Sigmoid colon (tissue), 7 donors: ENCODE measurements around the gene GADL1. TPM values are rescaled to one million over a fixed set of nuclear protein-coding genes. Genes with fewer than 3 reads are reported as not detected.

ENCODE experiments used
- DNase-seq: peaks from one replicate; pipeline ENCODE4 v3.0.0-alpha.2; 2019
- H3K27ac ChIP-seq, 4 donors: fragments of 200-600 bp; sonication (generic); one replicate each; pipeline ENCODE4 v1.5.1; 2016 to 2019; ENCODE audit warnings: mild to moderate bottlenecking in 1 of 4
- H3K27me3 ChIP-seq, 3 donors: fragments of 200-600 bp; sonication (generic); one replicate each; pipeline ENCODE4 v1.5.1; 2019; ENCODE audit warnings: mild to moderate bottlenecking in 1 of 3
- H3K36me3 ChIP-seq, 4 donors: fragments of 200-600 bp; sonication (generic); one replicate each; pipeline ENCODE4 v1.5.1; 2016 to 2019
- H3K4me1 ChIP-seq, 4 donors: fragments of 200-600 bp; sonication (generic); one replicate each; pipeline ENCODE4 v1.5.1; 2017 to 2019
- H3K4me3 ChIP-seq, 4 donors: fragments of 200-600 bp; sonication (generic); one replicate each; pipeline ENCODE4 v1.5.1; 2017 to 2019; ENCODE audit warnings: mild to moderate bottlenecking in 2 of 4, moderate library complexity in 1 of 4
- H3K9me3 ChIP-seq, 4 donors: fragments of 200-600 bp in 3 of 4; sonication (generic) in 3 of 4; one replicate each; pipeline versions ENCODE4 v1.5.1 to v1.6.1; 2013 to 2019
- EP300 ChIP-seq, 4 donors: sonication (generic); formaldehyde crosslinking; IDR thresholded peaks; one replicate each; pipeline ENCODE4 v1.6.1; 2017; ENCODE audit warnings: antibody characterized with exemption in 4 of 4
- POLR2A ChIP-seq, 2 donors: fragments of 450-650 bp; IDR thresholded peaks; one replicate each; pipeline ENCODE4 v1.6.1; 2016; ENCODE audit warnings: antibody characterized with exemption in 2 of 2, mild to moderate bottlenecking in 2 of 2, moderate library complexity in 2 of 2
- POLR2AphosphoS5 ChIP-seq, 4 donors: sonication (generic); formaldehyde crosslinking; IDR thresholded peaks; one replicate each; pipeline ENCODE4 v1.6.1; 2017; ENCODE audit warnings: antibody characterized with exemption in 4 of 4
- WGBS, 2 donors: extraction: QIAGEN DNeasy Blood & Tissue Kit; methylation state at CpG; one replicate each; pipeline ENCODE4 v1.1.7; 2013; 5-methylcytosine and 5-hydroxymethylcytosine counted together
- intact Hi-C: fragments of 100-400 bp; cut with DNase I; formaldehyde crosslinking; loops from one replicate; pipeline ENCODE4 v1.15.1; 2023
- polyA plus RNA-seq, 3 donors: library from polyadenylated mRNA; stranded (reverse); fragments of 200-250 nt; gene quantifications; one replicate each; pipeline ENCODE4 v1.2.3, GENCODE V29; 2013
- total RNA-seq, 4 donors: library from RNA; depleted of rRNA; stranded (reverse); fragments of >200 nt; gene quantifications; one replicate each; pipeline ENCODE4 v1.1.0, GENCODE V29; 2016
- TF ChIP-seq, protein P1 (sequence below), 4 experiments: fragments of 450-650 bp in 3 of 4; fragments of 200-600 bp in 1 of 4; IDR thresholded peaks; one replicate each; pipeline ENCODE4 v1.5.1; 2016 to 2019; ENCODE audit warnings: antibody characterized with exemption in 4 of 4, mild to moderate bottlenecking in 3 of 4, moderate library complexity in 2 of 4
- donor health status: healthy with polysubstance abuse.
- donor health status: Bipolar disorder and iron deficiency.
- donor health status: healthy.

GADL1 gene
- total and polyA plus RNA-seq, 7 donors: not detected

DNA sequence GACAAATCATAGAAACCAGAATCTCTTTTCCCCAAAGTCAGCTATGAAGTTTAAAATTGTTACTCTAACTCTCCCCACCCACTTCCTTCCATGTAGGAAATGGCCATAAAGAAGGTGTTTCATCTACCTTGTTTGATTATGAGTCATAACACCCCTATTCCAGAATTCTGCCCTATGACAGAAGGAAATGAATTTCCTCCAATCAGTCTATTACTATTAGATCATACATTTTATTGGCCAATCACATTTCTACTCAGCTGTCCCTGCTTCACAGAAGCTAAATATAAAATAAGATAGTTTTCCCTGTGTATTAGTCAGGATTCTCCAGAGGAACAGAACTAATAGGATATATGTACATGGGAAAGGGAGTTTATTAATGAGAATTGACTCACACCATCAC is 186.0 kb downstream of the GADL1 start:
- no peak overlapping the region for H3K4me3 ChIP-seq
- no peaks in the 10 kb centered on the region for H3K36me3 ChIP-seq
- no peaks in the 10 kb centered on the region for H3K9me3 ChIP-seq
- no peak for DNase-seq
- H3K27ac ChIP-seq: no peak overlapping the region
- no peak for TF ChIP-seq EP300 (IDR thresholded peaks at IDR 0.05)
- TF ChIP-seq, protein P1, sequence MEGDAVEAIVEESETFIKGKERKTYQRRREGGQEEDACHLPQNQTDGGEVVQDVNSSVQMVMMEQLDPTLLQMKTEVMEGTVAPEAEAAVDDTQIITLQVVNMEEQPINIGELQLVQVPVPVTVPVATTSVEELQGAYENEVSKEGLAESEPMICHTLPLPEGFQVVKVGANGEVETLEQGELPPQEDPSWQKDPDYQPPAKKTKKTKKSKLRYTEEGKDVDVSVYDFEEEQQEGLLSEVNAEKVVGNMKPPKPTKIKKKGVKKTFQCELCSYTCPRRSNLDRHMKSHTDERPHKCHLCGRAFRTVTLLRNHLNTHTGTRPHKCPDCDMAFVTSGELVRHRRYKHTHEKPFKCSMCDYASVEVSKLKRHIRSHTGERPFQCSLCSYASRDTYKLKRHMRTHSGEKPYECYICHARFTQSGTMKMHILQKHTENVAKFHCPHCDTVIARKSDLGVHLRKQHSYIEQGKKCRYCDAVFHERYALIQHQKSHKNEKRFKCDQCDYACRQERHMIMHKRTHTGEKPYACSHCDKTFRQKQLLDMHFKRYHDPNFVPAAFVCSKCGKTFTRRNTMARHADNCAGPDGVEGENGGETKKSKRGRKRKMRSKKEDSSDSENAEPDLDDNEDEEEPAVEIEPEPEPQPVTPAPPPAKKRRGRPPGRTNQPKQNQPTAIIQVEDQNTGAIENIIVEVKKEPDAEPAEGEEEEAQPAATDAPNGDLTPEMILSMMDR (IDR thresholded peaks at IDR 0.05): no peak
- TF ChIP-seq POLR2A (IDR thresholded peaks at IDR 0.05): no peak
- no peaks in the 10 kb centered on the region for H3K27me3 ChIP-seq
- intact Hi-C loops: no loop called here
- no peaks in the 10 kb centered on the region for H3K4me1 ChIP-seq

DNA sequence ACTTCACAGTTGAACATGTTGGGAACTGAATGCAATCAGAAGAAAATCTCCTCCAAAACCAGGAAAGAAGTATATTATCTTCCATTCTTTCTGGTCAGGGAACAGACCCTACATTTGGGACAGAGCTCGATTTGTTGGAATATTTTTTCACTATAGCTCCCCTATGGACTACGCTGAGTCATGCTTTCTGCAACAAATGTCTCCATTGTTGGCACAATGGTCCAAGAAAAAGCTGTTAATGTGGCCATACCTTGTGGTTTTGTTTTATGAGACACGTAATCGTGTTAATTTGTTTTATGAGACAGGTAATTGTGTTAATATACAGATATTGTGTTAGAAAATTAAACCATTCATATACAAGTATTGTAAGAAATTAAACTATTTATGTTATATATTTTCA is 186.6 kb downstream of the GADL1 start:
- no peaks in the 10 kb centered on the region for H3K27me3 ChIP-seq
- WGBS, 2 donors: 89 to 93% methylated on average over 4 of the region's 4 CpGs
- no peaks in the 10 kb centered on the region for H3K9me3 ChIP-seq
- H3K36me3 ChIP-seq: no peaks in the 10 kb centered on the region
- no peak for TF ChIP-seq EP300 (IDR thresholded peaks at IDR 0.05)
- TF ChIP-seq, protein P1 (IDR thresholded peaks at IDR 0.05): no peak
- TF ChIP-seq POLR2AphosphoS5 (IDR thresholded peaks at IDR 0.05): no peak
- no peak for TF ChIP-seq POLR2A (IDR thresholded peaks at IDR 0.05)
- intact Hi-C loops: no loop called here
- no peak for DNase-seq
- no peak overlapping the region for H3K4me3 ChIP-seq
- no peaks in the 10 kb centered on the region for H3K4me1 ChIP-seq
- no peak overlapping the region for H3K27ac ChIP-seq

GRCh38 chr3:30704931-30705890 is 189.2 kb downstream of the GADL1 start:
- Histone ChIP-seq H3K4me3 (no peak overlapping the region), H3K36me3 (no peaks in the 10 kb centered on the region), H3K27me3 (no peaks in the 10 kb centered on the region), H3K4me1 (no peaks in the 10 kb centered on the region), H3K9me3 (no peaks in the 10 kb centered on the region), H3K27ac (no peak overlapping the region)
- TF ChIP-seq POLR2AphosphoS5 (IDR thresholded peaks at IDR 0.05) (no peak), EP300 (IDR thresholded peaks at IDR 0.05) (no peak), POLR2A (IDR thresholded peaks at IDR 0.05) (no peak)
- TF ChIP-seq, protein P1 (IDR thresholded peaks at IDR 0.05): no peak
- 92 to 94% methylated on average over 9 of the region's 9 CpGs for WGBS, 2 donors
- no peak for DNase-seq
- intact Hi-C loops: no loop called here

DNA sequence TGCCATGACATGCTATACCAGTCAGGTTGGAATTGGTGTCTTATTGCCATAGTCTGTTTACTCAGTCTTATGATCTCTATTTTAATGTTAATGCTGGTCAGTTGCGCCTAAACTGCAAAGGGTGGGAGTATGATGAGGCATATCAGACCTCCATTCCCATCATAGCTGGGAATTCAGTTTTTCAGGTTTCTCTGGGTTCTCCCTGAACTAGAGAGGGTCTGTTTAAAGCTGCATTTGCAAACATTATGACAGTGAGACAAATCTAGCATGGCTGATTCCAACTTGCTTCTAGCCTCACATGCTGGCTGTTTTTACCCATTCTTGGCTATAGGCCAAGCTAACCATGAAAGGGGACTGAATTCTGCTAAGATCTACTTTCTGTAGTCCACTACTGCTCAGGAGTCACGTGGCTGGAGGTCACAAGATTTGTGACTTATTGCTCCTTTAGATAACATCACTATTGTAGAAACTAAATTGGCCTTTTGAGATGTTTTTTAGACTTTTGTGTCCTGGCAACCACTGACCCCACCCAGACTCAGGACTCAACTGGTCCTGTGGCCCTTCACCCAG is 191.5 kb downstream of the GADL1 start:
- DNase-seq: no peak

More for the DNA sequence above, 191.5 kb downstream of the GADL1 start:
- 70 to 95% methylated on average over 2 of the region's 2 CpGs for WGBS, 2 donors
- H3K4me3 ChIP-seq: no peak overlapping the region
- intact Hi-C loops: no loop called here
- no peak overlapping the region for H3K27ac ChIP-seq
- peaks cover 0 to 9% (median 0%) of the 10 kb centered on the region in 4 donors for H3K36me3 ChIP-seq
- TF ChIP-seq, protein P1 (IDR thresholded peaks at IDR 0.05): no peak
- peak in 1 of 4 donors; percentile 9 for TF ChIP-seq POLR2AphosphoS5 (IDR thresholded peaks at IDR 0.05)
- H3K27me3 ChIP-seq: no peaks in the 10 kb centered on the region
- no peaks in the 10 kb centered on the region for H3K4me1 ChIP-seq
- no peaks in the 10 kb centered on the region for H3K9me3 ChIP-seq
